Breast epithelium (tissue), 3 donors: ENCODE data around the gene TLL2.

Experiments used
- POLR2A ChIP-seq: fragments of 450-650 bp; IDR thresholded peaks from one replicate; pipeline ENCODE4 v1.6.1; 2016; ENCODE audit warnings: antibody characterized with exemption, mild to moderate bottlenecking, moderate library complexity
- TF ChIP-seq, protein P1 (sequence below), 3 donors: fragments of 450-650 bp; IDR thresholded peaks; one replicate each; pipeline ENCODE4 v1.5.1; 2016 to 2017; ENCODE audit warnings: antibody characterized with exemption in 3 of 3, mild to moderate bottlenecking in 3 of 3, moderate library complexity in 3 of 3

GRCh38 chr10:96379758-96380157 lies 134.0 kb downstream of the TLL2 start:
- TF ChIP-seq, protein P1, sequence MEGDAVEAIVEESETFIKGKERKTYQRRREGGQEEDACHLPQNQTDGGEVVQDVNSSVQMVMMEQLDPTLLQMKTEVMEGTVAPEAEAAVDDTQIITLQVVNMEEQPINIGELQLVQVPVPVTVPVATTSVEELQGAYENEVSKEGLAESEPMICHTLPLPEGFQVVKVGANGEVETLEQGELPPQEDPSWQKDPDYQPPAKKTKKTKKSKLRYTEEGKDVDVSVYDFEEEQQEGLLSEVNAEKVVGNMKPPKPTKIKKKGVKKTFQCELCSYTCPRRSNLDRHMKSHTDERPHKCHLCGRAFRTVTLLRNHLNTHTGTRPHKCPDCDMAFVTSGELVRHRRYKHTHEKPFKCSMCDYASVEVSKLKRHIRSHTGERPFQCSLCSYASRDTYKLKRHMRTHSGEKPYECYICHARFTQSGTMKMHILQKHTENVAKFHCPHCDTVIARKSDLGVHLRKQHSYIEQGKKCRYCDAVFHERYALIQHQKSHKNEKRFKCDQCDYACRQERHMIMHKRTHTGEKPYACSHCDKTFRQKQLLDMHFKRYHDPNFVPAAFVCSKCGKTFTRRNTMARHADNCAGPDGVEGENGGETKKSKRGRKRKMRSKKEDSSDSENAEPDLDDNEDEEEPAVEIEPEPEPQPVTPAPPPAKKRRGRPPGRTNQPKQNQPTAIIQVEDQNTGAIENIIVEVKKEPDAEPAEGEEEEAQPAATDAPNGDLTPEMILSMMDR (IDR thresholded peaks at IDR 0.05): no peak
- TF ChIP-seq POLR2A: no peak
